ENCODE measurements around the gene TM6SF1.

DNA sequence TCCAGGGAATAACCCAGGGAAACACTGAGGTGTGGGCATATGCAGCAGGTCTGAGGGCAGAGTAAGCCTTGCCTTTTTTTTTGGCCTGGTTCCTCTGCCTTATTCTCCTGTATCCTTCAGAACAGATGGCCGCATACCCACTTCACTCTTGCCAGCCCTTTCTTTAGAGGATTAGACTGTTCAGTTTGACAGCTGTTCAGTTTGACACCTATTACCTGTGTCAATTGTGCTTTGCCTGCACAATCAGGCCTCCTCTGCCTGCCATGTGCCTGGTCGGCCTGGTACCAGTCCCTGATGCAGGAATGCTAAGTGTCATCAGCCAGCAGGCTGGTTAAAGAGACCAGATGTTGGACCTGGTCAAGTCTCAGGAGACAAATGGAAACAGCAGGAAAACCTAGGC lies 22.3 kb downstream of the TM6SF1 start:
- TF ChIP-seq CTCF (IDR thresholded peaks at IDR 0.05 in 8 of 11, conservative IDR thresholded peaks at IDR 0.05 in 3 of 11) (no peak), POLR2A (IDR thresholded peaks at IDR 0.05) (no peak)

Data from spleen (tissue), 7 donors.